Glutamatergic neuron (in vitro differentiated cells): ENCODE measurements around the gene SIN3A. TPM values are rescaled to one million over a fixed set of nuclear protein-coding genes. Genes with fewer than 3 reads are reported as not detected.

Experiments used
- DNase-seq: peaks from one replicate; pipeline ENCODE4 v3.0.0; 2022
- H3K27ac Mint-ChIP-seq: one replicate; pipeline ENCODE4 v1.8.0; 2020; ENCODE audit warnings: mild to moderate bottlenecking, mixed read lengths, inconsistent platforms; ENCODE audit not compliant: unreplicated experiment
- H3K27me3 Mint-ChIP-seq: one replicate; pipeline ENCODE4 v1.8.0; 2020; ENCODE audit warnings: mild to moderate bottlenecking, moderate library complexity, mixed read lengths, inconsistent platforms; ENCODE audit not compliant: unreplicated experiment
- H3K36me3 Mint-ChIP-seq: one replicate; pipeline ENCODE4 v1.8.0; 2020; ENCODE audit warnings: mild to moderate bottlenecking, mixed read lengths, inconsistent platforms; ENCODE audit not compliant: unreplicated experiment
- H3K4me1 Mint-ChIP-seq: one replicate; pipeline ENCODE4 v1.8.0; 2020; ENCODE audit warnings: mild to moderate bottlenecking, low read depth, mixed read lengths, inconsistent platforms; ENCODE audit not compliant: unreplicated experiment
- H3K4me3 Mint-ChIP-seq: one replicate; pipeline ENCODE4 v1.8.0; 2020; ENCODE audit warnings: mild to moderate bottlenecking, mixed read lengths, inconsistent platforms; ENCODE audit not compliant: unreplicated experiment
- H3K9me3 Mint-ChIP-seq: one replicate; pipeline ENCODE4 v1.8.0; 2020; ENCODE audit warnings: mild to moderate bottlenecking, moderate library complexity, mixed read lengths, inconsistent platforms; ENCODE audit not compliant: unreplicated experiment
- CTCF ChIP-seq: fragments of 200-600 bp; sonication (generic); IDR thresholded peaks from one replicate; pipeline ENCODE4 v1.5.0; 2021; ENCODE audit not compliant: partially characterized antibody, unreplicated experiment
- total RNA-seq: library from RNA; stranded (reverse); fragmentation: NEBNext Ultra II Directional; extraction: Animal tissue kit (Norgen Biotek cat#: 25700); gene quantifications from one replicate; pipeline ENCODE4 v1.2.1, GENCODE V29; 2021; ENCODE audit not compliant: unreplicated experiment

SIN3A gene
- total RNA-seq, 1 donor from 2014 or later, result 45.4 TPM

GRCh38 chr15:75437721-75438120 is 13.8 kb downstream of the SIN3A start:
- H3K36me3 Mint-ChIP-seq, result no peaks in the 10 kb centered on the region
- peaks cover 2% of the 10 kb centered on the region for H3K9me3 Mint-ChIP-seq
- no peaks in the 10 kb centered on the region for H3K27me3 Mint-ChIP-seq
- H3K27ac Mint-ChIP-seq, result no peak overlapping the region
- no peak overlapping the region for H3K4me3 Mint-ChIP-seq
- H3K4me1 Mint-ChIP-seq, result no peaks in the 10 kb centered on the region
- DNase-seq, result no peak
- no peak for TF ChIP-seq CTCF

GRCh38 chr15:75436881-75437280 is 14.6 kb downstream of the SIN3A start:
- H3K36me3 Mint-ChIP-seq, result no peaks in the 10 kb centered on the region
- no peak overlapping the region for H3K4me3 Mint-ChIP-seq
- no peak overlapping the region for H3K27ac Mint-ChIP-seq
- no peak for DNase-seq
- H3K4me1 Mint-ChIP-seq, result no peaks in the 10 kb centered on the region
- TF ChIP-seq CTCF, result no peak
- H3K9me3 Mint-ChIP-seq, result peaks cover 2% of the 10 kb centered on the region
- no peaks in the 10 kb centered on the region for H3K27me3 Mint-ChIP-seq

- H3K4me1 Mint-ChIP-seq, result no peaks in the 10 kb centered on the region
- peaks cover 4% of the 10 kb centered on the region for H3K36me3 Mint-ChIP-seq
- H3K9me3 Mint-ChIP-seq, result peaks cover 2% of the 10 kb centered on the region
- no peaks in the 10 kb centered on the region for H3K27me3 Mint-ChIP-seq
- DNase-seq, result no peak
- H3K4me3 Mint-ChIP-seq, result no peak overlapping the region
- TF ChIP-seq CTCF, result no peak
- no peak overlapping the region for H3K27ac Mint-ChIP-seq
These were observed 19.8 kb downstream of the SIN3A start for GRCh38 chr15:75431682-75432081.

- Mint-ChIP-seq H3K4me3 (no peak overlapping the region), H3K36me3 (peaks cover 4% of the 10 kb centered on the region)
These were observed 20.2 kb downstream of the SIN3A start for GRCh38 chr15:75431270-75431669.

GRCh38 chr15:75430259-75430658 is 21.2 kb downstream of the SIN3A start:
- Mint-ChIP-seq H3K27ac (no peak overlapping the region), H3K27me3 (no peaks in the 10 kb centered on the region)

More at GRCh38 chr15:75431270-75431669, 20.2 kb downstream of the SIN3A start:
- no peaks in the 10 kb centered on the region for H3K27me3 Mint-ChIP-seq
- no peak overlapping the region for H3K27ac Mint-ChIP-seq
- no peaks in the 10 kb centered on the region for H3K4me1 Mint-ChIP-seq
- H3K9me3 Mint-ChIP-seq, result peaks cover 2% of the 10 kb centered on the region
- TF ChIP-seq CTCF, result no peak
- no peak for DNase-seq

More at GRCh38 chr15:75430259-75430658, 21.2 kb downstream of the SIN3A start:
- Mint-ChIP-seq H3K4me3 (no peak overlapping the region), H3K4me1 (no peaks in the 10 kb centered on the region), H3K9me3 (peaks cover 2% of the 10 kb centered on the region), H3K36me3 (peaks cover 4% of the 10 kb centered on the region)
- no peak for DNase-seq
- TF ChIP-seq CTCF, result no peak
